IMR-90 (cell line): ENCODE data around the gene MRPL20. TPM values are rescaled to one million over a fixed set of nuclear protein-coding genes. Genes with fewer than 3 reads are reported as not detected.

Source experiments
- ATAC-seq: fragments of 200-7000 bp; cut with Tn5 transposase; 2 replicates; pipeline ENCODE4 v1.9.1; 2020; ENCODE audit warnings: low read depth, mild to moderate bottlenecking, moderate library complexity
- BruUV-seq: library from RNA; stranded (reverse); fragments of 400-500 nt; replicated peaks from 2 replicates; lab custom pipeline; 2021; lab: Mats Ljungman, UMichigan
- CTCF ChIA-PET: fragments of 300-600 bp; formaldehyde crosslinking; extraction: SDS; loops from one replicate; lab custom pipeline; 2021; ENCODE audit warnings: antibody characterized with exemption; lab: Yijun Ruan, JAX
- POLR2A ChIA-PET: fragments of 300-600 bp; sonication (Branson Sonifier 250); formaldehyde crosslinking; loops from one replicate; lab custom pipeline; 2022; ENCODE audit warnings: antibody characterized with exemption; ENCODE audit not compliant: unreplicated experiment; lab: Charles Lee
- DNase-seq: peaks from one replicate; pipeline ENCODE4 v3.0.0; 2013
- H2AFZ ChIP-seq: replicated peaks from 2 replicates; pipeline ENCODE3; 2013; ENCODE audit warnings: low read length, mild to moderate bottlenecking; ENCODE audit not compliant: poor library complexity
- H2AK5ac ChIP-seq: 2 replicates; pipeline ENCODE4 v1.6.1; 2013; ENCODE audit warnings: low read depth, low read length, inconsistent platforms
- H2AK9ac ChIP-seq: replicated peaks from 2 replicates; pipeline ENCODE3; 2013; ENCODE audit warnings: mild to moderate bottlenecking, low read depth, low read length, moderate library complexity; ENCODE audit not compliant: poor library complexity
- H2BK120ac ChIP-seq: 2 replicates; pipeline ENCODE4 v1.6.1; 2013; ENCODE audit warnings: low read depth, low read length, inconsistent platforms
- H2BK15ac ChIP-seq: 3 replicates; pipeline ENCODE4 v1.6.1; 2013; ENCODE audit warnings: low read depth, low read length, inconsistent platforms
- H2BK20ac ChIP-seq: 2 replicates; pipeline ENCODE4 v1.6.1; 2013; ENCODE audit warnings: low read depth, mild to moderate bottlenecking, inconsistent platforms, low read length, moderate library complexity
- H2BK5ac ChIP-seq: 2 replicates; pipeline ENCODE4 v1.6.1; 2013; ENCODE audit warnings: mild to moderate bottlenecking, low read depth, low read length, inconsistent platforms; ENCODE audit not compliant: poor library complexity, severe bottlenecking
- H3K14ac ChIP-seq: replicated peaks from 2 replicates; pipeline ENCODE4 v1.6.1; 2013; ENCODE audit warnings: low read depth, low read length, inconsistent platforms
- H3K18ac ChIP-seq: 2 replicates; pipeline ENCODE4 v1.6.1; 2013; ENCODE audit warnings: low read depth, low read length, control low read depth
- H3K23ac ChIP-seq: 2 replicates; pipeline ENCODE4 v1.6.1; 2013; ENCODE audit warnings: low read depth, low read length, inconsistent platforms
- H3K27ac ChIP-seq: 2 replicates; pipeline ENCODE4 v1.5.1; 2013; ENCODE audit warnings: mild to moderate bottlenecking, control low read depth, low read length; ENCODE audit not compliant: insufficient read depth
- H3K27me3 ChIP-seq: 2 replicates; pipeline ENCODE4 v1.6.1; 2013; ENCODE audit warnings: low read length; ENCODE audit not compliant: control insufficient read depth, insufficient read depth
- H3K36me3 ChIP-seq: 2 replicates; pipeline ENCODE4 v1.6.1; 2013; ENCODE audit warnings: low read length, mixed read lengths; ENCODE audit not compliant: control insufficient read depth, insufficient read depth
- H3K4ac ChIP-seq: 2 replicates; pipeline ENCODE4 v1.6.1; 2013; ENCODE audit warnings: low read depth, low read length, inconsistent platforms
- H3K4me1 ChIP-seq: 2 replicates; pipeline ENCODE4 v1.6.1; 2013; ENCODE audit warnings: low read length, mixed read lengths; ENCODE audit not compliant: control insufficient read depth, insufficient read depth
- H3K4me2 ChIP-seq: 2 replicates; pipeline ENCODE4 v1.6.1; 2013; ENCODE audit warnings: low read depth, mild to moderate bottlenecking, control low read depth, low read length, moderate library complexity
- H3K4me3 ChIP-seq: 2 replicates; pipeline ENCODE4 v1.5.1; 2013; ENCODE audit warnings: low read depth, mild to moderate bottlenecking, control low read depth, low read length, moderate library complexity; ENCODE audit not compliant: insufficient read depth
- H3K56ac ChIP-seq: 2 replicates; pipeline ENCODE4 v1.6.1; 2013; ENCODE audit warnings: low read length, inconsistent platforms; ENCODE audit not compliant: insufficient read depth; ENCODE audit errors: extremely low read depth
- H3K79me1 ChIP-seq, 2 experiments: 2 replicates each; pipeline ENCODE4 v1.6.1; 2013; ENCODE audit warnings: low read length in 2 of 2, inconsistent platforms in 1 of 2, low read depth in 1 of 2
- H3K9ac ChIP-seq: 2 replicates; pipeline ENCODE4 v1.6.1; 2013; ENCODE audit warnings: low read depth, low read length, control low read depth
- H3K9me1 ChIP-seq: 2 replicates; pipeline ENCODE4 v1.6.1; 2013; ENCODE audit warnings: low read length, inconsistent platforms; ENCODE audit not compliant: insufficient read depth
- H3K9me3 ChIP-seq: 2 replicates; pipeline ENCODE4 v1.6.1; 2013; ENCODE audit warnings: low read length; ENCODE audit not compliant: control insufficient read depth, insufficient read depth
- H4K20me1 ChIP-seq: 2 replicates; pipeline ENCODE4 v1.6.1; 2013; ENCODE audit warnings: low read length, inconsistent platforms; ENCODE audit not compliant: insufficient read depth
- H4K5ac ChIP-seq: 2 replicates; pipeline ENCODE4 v1.6.1; 2013; ENCODE audit warnings: mild to moderate bottlenecking, low read depth, low read length, control low read depth
- H4K8ac ChIP-seq, 2 experiments: 2 replicates each; pipeline ENCODE4 v1.6.1; 2013; ENCODE audit warnings: low read depth in 2 of 2, low read length in 2 of 2, control low read depth in 1 of 2, inconsistent platforms in 1 of 2
- H4K91ac ChIP-seq: 2 replicates; pipeline ENCODE4 v1.6.1; 2013; ENCODE audit warnings: low read depth, low read length, inconsistent platforms; ENCODE audit not compliant: insufficient read depth
- BHLHE40 ChIP-seq: fragments of 150-350 bp; IDR thresholded peaks from 2 replicates; pipeline ENCODE4 v1.6.1; 2016; ENCODE audit warnings: mild to moderate bottlenecking, low read depth, low read length
- ELK1 ChIP-seq: fragments of 150-350 bp; IDR thresholded peaks from 2 replicates; pipeline ENCODE4 v1.6.1; 2016; ENCODE audit warnings: low read depth, mild to moderate bottlenecking, low read length, moderate library complexity, borderline replicate concordance
- MAZ ChIP-seq: IDR thresholded peaks from 2 replicates; pipeline ENCODE4 v1.6.1; 2012; ENCODE audit warnings: low read depth, mild to moderate bottlenecking, low read length, improper control_type of control experiment, moderate library complexity, borderline replicate concordance
- MXI1 ChIP-seq: IDR thresholded peaks from 2 replicates; pipeline ENCODE4 v1.6.1; 2012; ENCODE audit warnings: low read depth, mild to moderate bottlenecking, low read length, moderate library complexity, borderline replicate concordance
- POLR2A ChIP-seq: IDR thresholded peaks from 2 replicates; pipeline ENCODE4 v1.6.1; 2012; ENCODE audit warnings: mild to moderate bottlenecking, low read depth, low read length
- WGBS, 2 experiments: methylation state at CpG; one replicate each; pipeline versions ENCODE4 v1.1.5 to v1.1.7; 2013; ENCODE audit warnings: missing lambda C conversion rate in 2 of 2; ENCODE audit not compliant: insufficient read length in 1 of 2; ENCODE audit errors: extremely low coverage in 2 of 2; 5-methylcytosine and 5-hydroxymethylcytosine counted together
- dilution Hi-C: fragments of 300-500 bp; cut with HindIII; formaldehyde crosslinking; loops from one replicate; pipeline ENCODE4 v1.14.3; 2018; ENCODE audit warnings: low sequenced_read_pairs; ENCODE audit not compliant: unreplicated experiment
- in situ Hi-C: fragments of 300-500 bp; cut with MboI; formaldehyde crosslinking; loops from 3 replicates; pipeline ENCODE4 v1.14.3; 2019; ENCODE audit warnings: low sequenced_read_pairs, inconsistent platforms, mixed read lengths
- intact Hi-C: fragments of 100-400 bp; cut with micrococcal nuclease; formaldehyde crosslinking; loops from 2 replicates; pipeline ENCODE4 v1.10.0; 2022
- polyA plus RNA-seq, 3 experiments: library from polyadenylated mRNA; depleted of rRNA; stranded (reverse); fragments of >200 nt; gene quantifications; 2 replicates each; pipeline ENCODE4 v1.2.3, GENCODE V29; 2012; ENCODE audit warnings: low replicate concordance in 1 of 3
- total RNA-seq: library from RNA; depleted of rRNA; stranded (reverse); fragments of >200 nt; gene quantifications from 2 replicates; pipeline ENCODE4 v1.2.3, GENCODE V29; 2012

MRPL20 gene
- total and polyA plus RNA-seq, 2 of the 4 experiments (the other 2 are of a cell fraction), result 141 to 157 TPM

DNA sequence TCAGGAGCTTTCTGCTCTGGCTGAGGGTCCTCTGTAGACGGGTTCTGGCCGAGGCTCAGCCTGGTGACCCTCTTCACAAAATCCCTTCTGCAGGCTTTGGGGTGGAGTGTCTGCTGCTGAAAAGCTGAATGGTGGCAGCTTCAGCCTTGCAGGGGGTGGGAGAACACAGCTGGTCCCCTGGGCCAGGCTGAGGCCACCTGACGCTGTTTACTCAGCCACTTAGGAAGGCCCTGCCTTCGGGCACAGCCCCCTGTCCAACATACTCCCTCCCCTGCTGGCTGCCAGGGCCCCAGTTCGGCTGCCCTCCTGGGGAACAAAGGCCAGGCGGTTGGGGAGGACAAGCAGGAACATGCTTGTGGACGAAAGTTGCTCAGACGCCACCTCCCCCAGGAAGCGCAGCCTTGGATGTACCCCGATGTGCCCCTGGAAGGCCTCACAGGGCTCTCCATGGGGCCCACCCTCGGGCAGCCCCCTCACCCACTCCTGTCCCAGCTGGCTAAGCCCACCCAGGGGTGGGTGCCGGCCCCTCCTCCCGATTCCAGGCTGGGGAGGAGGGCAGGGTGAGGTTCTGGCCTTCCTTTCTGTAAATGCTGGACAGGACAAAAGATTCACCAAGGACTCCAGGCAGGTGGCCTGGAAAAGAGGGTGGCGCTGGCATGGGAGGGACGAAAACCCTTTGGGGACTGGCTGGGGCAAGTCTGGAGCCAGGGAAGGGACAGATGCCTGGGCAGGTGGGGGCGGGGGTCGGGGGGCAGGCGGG, 14.2 kb upstream of the MRPL20 start, which contains the start of gene ANKRD65:
Gene ANKRD65, minus strand, starts transcription at position 130 of the 760 bp plus-strand sequence. CDS start 271 bp downstream, outside the sequence.
- peaks cover 3% of the 10 kb centered on the region; the same call in 1 of the 2 replicates for H3K4me1 ChIP-seq
- POLR2A ChIA-PET, result no interaction called here

More for the DNA sequence above, 14.2 kb upstream of the MRPL20 start, which contains the start of gene ANKRD65:
- H2AK9ac ChIP-seq, result no peak within 1 kb of the TSS
- no peak within 1 kb of the TSS for H2AK5ac ChIP-seq
- TF ChIP-seq BHLHE40 (no peak), MAZ (no peak), ELK1 (no peak), MXI1 (no peak), POLR2A (no peak)
- intact Hi-C loops (no loop called here), in situ Hi-C loops (no loop called here), dilution Hi-C loops (no loop called here)
- 100% methylated on average over 1 of the region's 18 CpGs; no CpG with 5 or more reads in 1 of the 2 experiments for WGBS, 2 experiments
- no peak within 1 kb of the TSS for H3K23ac ChIP-seq
- H4K8ac ChIP-seq, result 0 out of 4 replicates have a peak within 1 kb of the TSS, but pooled peaks of 1 of the 2 experiments have one; percentile 41
- no peaks in the 10 kb centered on the region for H3K27me3 ChIP-seq
- DNase-seq (no peak), ATAC-seq (no peak)
- no peak within 1 kb of the TSS for H3K4me2 ChIP-seq
- H3K27ac ChIP-seq, result no peak within 1 kb of the TSS
- CTCF ChIA-PET, result no interaction called here
- H3K9me3 ChIP-seq, result no peaks in the 10 kb centered on the region
- no peaks in the 10 kb centered on the region for H4K20me1 ChIP-seq
- no peak within 1 kb of the TSS for H3K9ac ChIP-seq
- H3K9me1 ChIP-seq, result no peaks in the 10 kb centered on the region
- no peak within 1 kb of the TSS for H3K4me3 ChIP-seq
- H3K4ac ChIP-seq, result no peak within 1 kb of the TSS
- H2BK5ac ChIP-seq, result no peak within 1 kb of the TSS
- no peak within 1 kb of the TSS for H4K5ac ChIP-seq
- H3K79me1 ChIP-seq, result no peaks in the 10 kb centered on the region
- peak within 1 kb of the TSS; percentile 86 for H2AFZ ChIP-seq
- no peak within 1 kb of the TSS for H2BK120ac ChIP-seq
- no peak within 1 kb of the TSS for H2BK20ac ChIP-seq
- no peak within 1 kb of the TSS for H4K91ac ChIP-seq
- BruUV-seq, result no TSS peak
- H3K36me3 ChIP-seq, result no peaks in the 10 kb centered on the region
- H3K18ac ChIP-seq, result no peak within 1 kb of the TSS
- no peak within 1 kb of the TSS for H3K14ac ChIP-seq
- no peak within 1 kb of the TSS for H3K56ac ChIP-seq
- H2BK15ac ChIP-seq, result no peak within 1 kb of the TSS
